AG04449 (cell line): ENCODE measurements around the gene KCNQ1OT1.

Experiments used
- CTCF ChIA-PET: fragments of 350-600 bp; formaldehyde crosslinking; extraction: SDS; loops from one replicate; lab custom pipeline; 2021; ENCODE audit warnings: antibody characterized with exemption; lab: Yijun Ruan, JAX
- POLR2A ChIA-PET: fragments of 400-600, 350-600 bp; formaldehyde crosslinking; extraction: SDS; loops from one replicate; lab custom pipeline; 2020; ENCODE audit warnings: antibody characterized with exemption, inconsistent platforms; lab: Yijun Ruan, JAX
- DNase-seq: peaks from one replicate; pipeline ENCODE4 v3.0.0-alpha.2; 2010; ENCODE audit warnings: low read depth, low spot score
- H3K4me3 ChIP-seq: 2 replicates; pipeline ENCODE4 v1.5.1; 2011; ENCODE audit warnings: low read depth, mild to moderate bottlenecking, control low read depth, low read length
- CTCF ChIP-seq: IDR thresholded peaks from one replicate; pipeline ENCODE4 v1.5.1; 2011; ENCODE audit warnings: mild to moderate bottlenecking, moderate library complexity, low read length, control low read depth, inconsistent platforms; ENCODE audit not compliant: insufficient read depth; ENCODE audit errors: missing control alignments

Gene KCNQ1OT1

GRCh38 chr11:2737866-2738265 lies 38.1 kb upstream of the KCNQ1OT1 start:
- no peak overlapping the region for H3K4me3 ChIP-seq
- ChIA-PET CTCF (interaction anchor here (1.2 kb wide), 1 partner anchor 32 kb away, joined by 3 read pairs; no protein-coding TSS in a partner anchor), POLR2A (no interaction called here)
- TF ChIP-seq CTCF = no peak
- no peak for DNase-seq

GRCh38 chr11:2737226-2737590 lies 37.4 kb upstream of the KCNQ1OT1 start:
- H3K4me3 ChIP-seq = no peak overlapping the region
- ChIA-PET CTCF (interaction anchor here (1.2 kb wide), 1 partner anchor 33 kb away, joined by 3 read pairs; no protein-coding TSS in a partner anchor), POLR2A (no interaction called here)
- TF ChIP-seq CTCF = no peak
- no peak for DNase-seq

- no peak overlapping the region for H3K4me3 ChIP-seq
- ChIA-PET POLR2A (no interaction called here), CTCF (interaction anchor here (1.2 kb wide), 1 partner anchor 33 kb away, joined by 3 read pairs; no protein-coding TSS in a partner anchor)
- no peak for DNase-seq
- TF ChIP-seq CTCF = no peak
Measured at GRCh38 chr11:2736577-2737225, 36.9 kb upstream of the KCNQ1OT1 start.

GRCh38 chr11:2735053-2735589 lies 35.3 kb upstream of the KCNQ1OT1 start:
- CTCF ChIA-PET = no interaction called here
- H3K4me3 ChIP-seq = no peak overlapping the region
- TF ChIP-seq CTCF = no peak
- POLR2A ChIA-PET = no interaction called here
- DNase-seq = no peak

DNA sequence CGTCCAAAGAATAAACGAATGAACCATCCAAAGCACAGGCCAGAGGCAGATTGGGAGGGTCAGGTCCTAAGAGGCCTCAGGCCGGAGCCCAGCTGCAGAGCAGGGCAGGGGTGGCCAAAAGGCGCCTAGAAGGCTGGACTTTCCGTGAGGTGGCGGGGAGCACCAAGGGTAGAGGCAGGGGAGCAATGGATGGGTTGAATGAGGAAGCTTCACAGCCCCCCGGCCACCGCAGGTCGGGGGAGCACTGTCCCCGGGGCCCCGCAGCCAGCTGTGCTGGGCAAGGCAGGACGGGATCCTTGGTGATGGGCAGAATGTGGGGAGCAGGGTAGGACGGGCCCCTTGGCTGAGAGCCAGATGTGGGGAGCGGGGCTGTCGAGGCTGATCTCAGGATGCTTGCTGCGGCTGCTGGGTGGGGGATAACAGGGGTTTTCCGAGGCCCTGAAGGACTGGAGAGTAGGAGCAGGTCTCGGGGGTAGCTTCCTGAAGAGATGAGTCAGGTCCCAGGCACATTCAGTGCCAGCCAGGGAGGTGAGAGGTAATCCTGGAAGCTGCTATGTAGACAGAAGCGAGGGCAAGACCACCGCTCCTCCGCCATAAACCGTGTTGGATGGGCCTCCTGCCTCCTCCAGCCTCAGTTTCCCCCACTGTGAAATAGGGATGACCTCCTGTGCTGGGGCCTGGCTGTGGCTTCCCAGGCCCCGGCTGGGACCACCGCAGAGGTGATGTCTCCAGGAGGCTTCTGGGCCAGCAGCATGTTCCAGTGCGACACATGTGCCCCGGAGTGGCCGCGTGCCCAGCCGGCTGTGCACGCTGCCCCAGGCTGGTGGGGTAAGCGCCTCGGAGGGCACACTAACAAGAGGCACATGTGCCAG lies 34.6 kb upstream of the KCNQ1OT1 start:
- ChIA-PET CTCF (no interaction called here), POLR2A (no interaction called here)
- DNase-seq = no peak
- no peak overlapping the region for H3K4me3 ChIP-seq
- no peak for TF ChIP-seq CTCF
